GM19397 (cell line): ENCODE measurements around the gene CCDC182.

Experiments
- ATAC-seq: cut with Tn5 transposase; IDR thresholded peaks from one replicate; pipeline ENCODE4 v1.9.1; 2021; ENCODE audit warnings: mild to moderate bottlenecking, moderate library complexity; ENCODE audit not compliant: unreplicated experiment

The CCDC182 gene

DNA sequence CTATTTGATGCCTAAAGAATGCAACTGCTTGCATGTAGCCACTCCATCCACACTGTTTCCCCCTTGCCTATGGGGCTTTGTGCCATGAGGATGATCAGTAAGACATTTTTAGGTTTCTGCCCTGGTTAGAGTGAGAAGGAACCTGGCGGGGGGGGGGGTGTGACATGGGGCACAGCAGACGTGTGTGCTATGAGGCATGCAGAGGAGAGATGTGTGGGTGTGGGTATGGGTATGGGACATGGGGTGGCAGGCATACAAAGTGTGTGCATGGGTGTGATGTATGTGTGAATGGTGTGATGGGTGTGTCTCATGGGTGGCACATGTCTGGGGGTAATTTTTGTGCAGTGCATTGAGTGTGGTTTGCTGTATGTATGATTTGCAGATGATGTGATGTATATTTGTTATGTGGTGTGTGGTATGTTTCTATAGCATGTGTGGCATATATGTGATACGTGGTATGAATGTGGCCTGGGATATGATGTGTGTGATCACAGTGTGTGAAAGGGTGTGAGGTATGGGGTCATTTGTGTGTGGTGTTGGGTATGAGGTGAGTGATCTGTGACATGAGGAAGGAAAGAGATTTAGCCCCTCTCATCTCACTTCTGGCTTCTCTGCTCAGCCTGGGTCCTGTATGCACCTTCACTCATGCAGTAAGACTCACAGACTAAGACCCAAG is 14.9 kb downstream of the CCDC182 start:
- ATAC-seq = no peak

DNA sequence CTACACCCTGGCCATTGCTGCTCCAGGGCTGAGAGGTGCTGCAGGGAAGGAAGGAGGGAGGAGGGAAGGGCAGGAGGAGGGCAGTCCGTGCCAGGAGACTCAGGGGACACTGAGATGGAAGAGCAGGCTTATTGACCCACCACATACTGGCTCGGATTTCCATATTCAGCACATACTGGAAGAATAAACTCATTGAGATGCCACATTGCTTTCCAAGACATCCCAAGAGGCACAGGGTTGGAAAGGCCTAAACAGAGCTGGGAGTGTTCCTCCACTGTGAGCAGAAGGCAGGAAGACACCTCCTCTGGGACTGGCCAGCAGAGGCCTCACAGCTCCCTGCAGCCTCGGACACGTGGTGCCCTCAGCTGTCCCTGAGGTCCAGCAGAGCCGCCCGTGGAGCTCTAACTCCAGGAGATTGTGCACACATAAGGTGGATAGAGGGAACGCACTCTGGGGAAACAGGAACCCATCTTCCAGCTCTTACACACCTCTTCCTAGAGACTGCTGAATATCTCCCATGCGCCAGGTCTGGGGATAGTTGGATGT is 17.4 kb downstream of the CCDC182 start:
- no peak for ATAC-seq

DNA sequence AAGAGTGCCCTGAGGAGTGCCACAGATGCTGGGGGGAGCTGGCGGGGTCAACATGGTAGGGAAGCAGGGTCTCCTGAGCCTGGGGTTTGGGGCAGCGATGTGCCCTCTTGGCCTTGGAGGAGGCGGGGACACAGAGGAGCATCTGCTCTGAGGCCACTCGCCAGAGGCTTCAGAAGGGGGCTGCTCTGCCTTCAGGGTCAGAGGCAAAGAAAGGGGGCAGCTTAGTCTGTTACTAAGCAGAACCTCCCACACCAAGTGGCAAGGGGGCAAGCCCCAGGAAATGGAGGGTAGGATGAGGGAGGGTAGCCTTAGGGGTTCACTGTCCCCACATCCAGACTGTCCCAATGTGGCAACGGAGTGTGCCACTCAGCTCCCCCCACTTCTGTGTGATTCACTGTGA is 18.3 kb downstream of the CCDC182 start:
- ATAC-seq = no peak

DNA sequence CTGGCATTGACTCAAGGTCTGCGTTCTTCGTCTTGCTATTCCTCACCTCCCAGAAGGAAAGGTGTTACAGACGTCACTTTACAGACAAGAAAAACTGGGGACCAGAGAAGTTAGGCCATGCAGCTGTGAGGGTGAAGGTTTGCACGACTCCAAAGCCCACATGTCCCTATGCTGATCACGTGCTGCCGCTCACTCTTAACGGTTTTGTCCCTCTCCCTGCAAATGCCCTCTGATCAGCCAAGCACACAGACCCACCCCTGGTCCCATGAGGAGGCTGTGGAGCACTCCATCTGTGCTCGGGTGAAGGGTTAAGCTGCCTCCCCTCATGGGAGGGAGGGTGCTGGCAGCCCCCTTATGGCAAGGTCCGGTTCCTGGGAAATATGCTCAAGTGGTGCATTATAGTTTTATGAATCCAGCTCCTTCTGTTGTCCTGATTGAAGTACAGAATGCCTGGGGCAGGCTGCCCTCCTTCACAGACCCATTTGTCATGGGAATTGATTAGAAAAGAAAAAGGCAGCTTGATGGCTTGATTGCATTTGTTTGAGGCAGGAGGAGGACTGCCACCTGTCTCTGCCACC is 18.8 kb downstream of the CCDC182 start:
- no peak for ATAC-seq

DNA sequence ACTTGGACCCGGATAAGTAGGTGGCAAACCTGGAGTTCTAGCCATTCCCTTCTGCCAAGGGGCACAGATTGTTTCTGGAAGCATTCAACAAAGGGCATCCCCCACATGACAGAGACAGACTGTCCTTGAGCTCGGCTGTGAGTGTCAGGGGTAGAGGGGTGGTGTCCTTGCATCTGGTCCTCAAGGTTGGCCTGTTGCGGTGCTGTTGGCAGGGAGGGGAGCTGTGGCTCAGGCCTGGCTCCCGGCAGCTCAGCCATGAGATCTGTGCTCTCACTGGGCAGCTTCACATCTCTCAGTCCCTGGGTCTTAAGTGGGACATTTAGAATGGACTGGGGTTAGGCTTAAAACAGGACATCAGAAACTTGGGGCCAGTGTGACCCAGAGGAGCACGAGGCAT is 20.4 kb downstream of the CCDC182 start:
- ATAC-seq = no peak

DNA sequence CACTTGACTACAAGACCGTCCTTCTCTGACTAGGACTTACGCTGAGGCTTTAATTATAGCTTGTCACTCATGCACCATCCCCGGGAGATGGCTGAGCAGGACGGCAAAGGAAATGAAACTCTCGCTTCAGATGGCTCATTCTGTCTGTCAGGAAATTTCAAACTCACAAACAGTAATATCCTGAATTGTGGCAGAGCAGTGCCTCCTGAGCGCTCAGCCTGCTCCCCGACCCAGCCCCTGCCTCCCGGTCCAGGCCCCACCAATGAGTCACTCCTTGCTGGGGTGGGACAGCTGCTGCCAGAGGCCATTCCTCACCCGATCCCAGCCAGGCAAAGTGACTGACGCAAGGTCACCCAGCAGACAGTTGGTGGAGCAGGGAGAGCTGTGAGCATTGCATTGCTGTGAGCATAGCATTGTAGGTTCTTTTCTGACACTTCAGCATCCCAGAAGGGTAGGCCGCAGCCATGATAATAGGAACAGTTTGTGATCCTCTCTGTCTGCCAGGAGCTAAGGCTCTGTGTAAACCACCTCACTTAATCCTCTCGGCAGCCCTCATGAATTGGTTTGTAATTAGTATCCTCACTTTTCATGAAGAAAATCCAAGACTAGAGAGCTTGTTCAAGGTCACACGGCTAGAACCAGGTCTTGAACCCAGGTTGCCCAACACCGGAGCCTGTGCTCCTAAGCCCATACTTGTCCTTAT is 20.9 kb downstream of the CCDC182 start:
- no peak for ATAC-seq

DNA sequence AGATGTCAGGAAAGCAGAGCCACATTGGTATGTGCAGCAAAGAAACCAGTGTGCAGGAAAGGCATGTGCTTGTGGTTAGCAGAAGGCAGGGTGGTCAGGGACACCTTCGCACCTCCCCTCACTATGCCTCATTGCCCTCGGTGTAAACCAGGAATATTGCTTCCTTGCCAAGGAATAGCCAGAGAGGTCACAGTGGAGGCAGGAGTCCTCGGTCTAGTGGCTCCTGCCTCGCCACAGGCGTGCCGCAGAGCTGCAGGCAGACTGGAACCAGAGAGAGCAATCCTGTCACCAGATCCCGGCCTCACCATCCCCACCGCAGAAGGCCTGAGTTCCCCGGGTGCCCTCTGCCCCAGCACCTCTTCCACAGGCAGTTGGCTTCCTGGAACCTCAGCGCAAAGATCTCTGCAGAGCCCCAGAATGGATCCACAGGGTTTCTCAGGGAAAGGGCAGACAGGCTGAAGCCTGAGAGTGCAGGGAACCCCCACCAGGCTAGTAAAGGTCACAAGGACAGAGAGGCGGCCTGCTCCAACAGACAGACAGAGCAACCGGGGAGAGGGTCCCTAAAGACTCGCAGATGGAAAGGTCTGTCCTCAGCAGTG is 21.6 kb downstream of the CCDC182 start:
- no peak for ATAC-seq

DNA sequence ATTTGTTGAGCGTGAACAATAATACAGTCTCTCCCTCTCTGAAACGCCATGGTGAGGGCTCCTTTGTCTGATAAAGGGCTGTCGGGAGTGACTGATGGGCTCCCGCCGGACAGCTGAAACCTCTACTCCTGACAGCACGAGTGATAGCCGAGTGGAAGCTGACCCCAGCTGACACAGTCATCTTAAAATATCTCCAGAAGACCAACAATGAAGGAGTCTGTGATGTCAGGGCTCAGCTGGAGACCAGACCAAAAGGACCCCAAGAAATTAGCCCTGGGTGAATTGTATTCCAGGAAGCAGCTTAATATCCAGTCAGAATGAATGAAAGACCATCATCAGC is 22.4 kb downstream of the CCDC182 start:
- ATAC-seq = no peak

DNA sequence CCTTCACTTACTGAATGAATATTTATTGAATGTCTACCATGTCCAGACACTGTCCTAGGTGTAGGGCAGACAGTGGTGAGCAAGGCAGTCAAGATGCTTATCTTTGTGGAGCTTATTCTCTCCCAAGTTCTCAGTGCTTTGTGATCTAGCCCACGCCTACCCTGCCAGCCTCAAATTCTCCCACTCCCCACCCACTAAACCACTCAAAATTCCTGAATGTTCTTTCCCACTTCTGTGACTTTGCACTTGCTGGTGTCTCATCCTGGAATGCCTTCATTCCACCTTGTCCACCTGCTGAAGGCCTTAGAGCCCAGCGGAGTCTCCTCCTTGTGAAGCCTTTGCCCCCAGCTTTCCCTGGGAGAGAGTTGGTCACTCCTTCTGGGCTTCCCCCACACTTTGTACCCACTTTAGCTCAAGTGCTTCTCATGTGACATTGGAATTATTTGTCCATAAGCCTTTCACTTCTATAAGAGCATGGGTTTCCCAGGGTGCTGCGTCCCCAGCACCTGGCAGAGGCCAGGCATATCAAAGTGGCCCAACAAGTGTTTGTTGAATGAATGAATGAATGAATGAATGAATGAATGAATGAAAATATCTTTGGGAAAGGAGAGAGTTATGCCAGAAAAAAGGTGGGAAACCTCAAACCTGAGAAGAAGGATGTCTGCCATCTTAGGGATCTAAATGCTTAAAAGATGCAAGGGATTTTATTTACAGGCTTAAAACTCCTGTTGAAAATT is 23.0 kb downstream of the CCDC182 start:
- ATAC-seq = no peak

DNA sequence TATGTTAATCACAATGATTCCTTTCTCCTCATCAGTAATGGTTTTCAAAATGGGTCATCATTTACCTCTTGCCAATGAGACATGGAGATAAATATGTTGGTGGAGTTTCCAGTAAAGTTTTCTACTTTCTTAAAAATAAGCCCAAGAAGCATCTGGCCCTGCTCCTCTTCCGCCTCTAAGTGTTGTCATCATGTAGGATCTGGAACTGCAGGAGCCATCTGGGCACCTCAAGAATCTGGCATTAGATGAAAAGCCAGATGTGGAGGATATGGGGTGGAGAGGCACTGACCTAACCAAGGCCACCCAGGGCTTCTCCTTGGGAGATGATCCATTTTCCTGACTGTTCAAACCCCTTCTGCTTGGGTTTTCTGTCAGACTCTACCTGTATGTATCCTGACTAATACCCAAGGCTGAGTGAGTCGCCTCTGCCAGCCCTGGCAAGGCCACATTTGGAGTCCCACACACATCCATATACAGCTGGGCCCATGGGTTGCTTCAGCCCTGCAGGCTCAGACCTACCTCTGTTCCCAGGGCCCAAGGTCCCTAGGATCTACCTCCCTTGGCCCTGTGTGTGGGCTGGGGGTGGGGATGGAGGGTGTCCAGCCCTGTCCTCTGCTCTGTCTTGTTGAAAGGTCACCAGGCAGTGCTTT is 24.6 kb downstream of the CCDC182 start:
- no peak for ATAC-seq

DNA sequence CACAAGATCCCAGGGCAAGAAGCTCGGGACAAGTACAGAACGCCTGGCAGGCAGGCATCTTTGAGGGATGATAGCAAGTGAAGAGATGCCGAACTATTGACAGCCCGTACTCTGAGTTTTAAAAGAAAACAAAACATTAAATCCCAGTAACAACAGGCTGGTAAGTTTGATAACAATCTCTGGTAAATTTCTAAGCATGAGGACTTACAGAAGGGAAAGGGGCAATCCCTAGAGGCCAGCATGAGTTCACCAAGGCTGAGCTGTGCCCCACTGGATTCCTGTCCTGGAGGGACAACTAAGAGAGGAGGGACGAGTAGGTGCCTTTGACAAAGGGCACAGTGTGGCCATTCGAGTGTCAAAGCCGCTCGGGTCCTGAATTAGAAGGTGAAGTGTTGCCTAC is 26.2 kb downstream of the CCDC182 start:
- no peak for ATAC-seq

DNA sequence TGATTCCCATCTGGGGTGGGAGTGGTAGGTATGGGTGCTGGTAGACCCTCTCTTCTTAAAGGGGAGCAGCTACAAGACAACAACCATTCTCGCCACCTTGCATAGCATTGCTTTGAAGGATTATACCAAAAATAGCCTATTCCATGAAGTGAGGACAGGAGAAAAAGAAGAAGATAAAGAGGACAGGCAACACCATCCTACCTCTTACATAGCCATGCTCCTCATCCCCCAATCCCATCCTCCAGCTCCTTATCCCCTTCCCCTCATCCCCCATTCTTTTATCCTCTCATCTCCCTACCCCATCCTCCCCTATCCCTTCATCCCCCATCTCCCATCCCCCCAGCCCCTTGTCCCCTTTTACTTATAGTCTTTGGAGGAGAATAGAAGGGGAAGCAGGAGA is 29.1 kb downstream of the CCDC182 start:
- no peak for ATAC-seq

DNA sequence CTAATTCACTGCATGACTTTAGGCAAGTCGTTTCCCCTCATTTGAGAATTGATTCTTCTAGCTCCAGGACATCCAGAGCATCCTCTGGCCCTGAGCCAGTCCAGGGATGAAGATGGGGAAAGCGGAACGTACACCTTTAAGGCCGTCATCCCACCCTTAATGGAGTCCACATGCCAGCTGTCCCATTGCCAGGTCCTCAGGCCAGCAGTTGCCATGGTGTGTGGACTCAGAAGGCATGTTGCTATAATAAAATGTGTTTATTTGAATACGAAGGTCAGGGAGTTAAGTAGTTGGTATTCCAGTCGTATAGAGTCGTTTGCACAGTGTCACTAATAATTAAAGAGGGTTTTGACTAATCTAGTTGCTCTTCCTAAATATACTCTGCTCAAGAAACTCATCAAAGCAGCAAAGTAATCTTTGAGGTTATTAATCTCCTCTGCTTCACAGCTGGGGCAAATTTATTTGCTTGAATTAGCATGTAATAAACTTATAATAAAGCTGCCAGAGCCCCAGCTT is 30.4 kb downstream of the CCDC182 start:
- no peak for ATAC-seq

DNA sequence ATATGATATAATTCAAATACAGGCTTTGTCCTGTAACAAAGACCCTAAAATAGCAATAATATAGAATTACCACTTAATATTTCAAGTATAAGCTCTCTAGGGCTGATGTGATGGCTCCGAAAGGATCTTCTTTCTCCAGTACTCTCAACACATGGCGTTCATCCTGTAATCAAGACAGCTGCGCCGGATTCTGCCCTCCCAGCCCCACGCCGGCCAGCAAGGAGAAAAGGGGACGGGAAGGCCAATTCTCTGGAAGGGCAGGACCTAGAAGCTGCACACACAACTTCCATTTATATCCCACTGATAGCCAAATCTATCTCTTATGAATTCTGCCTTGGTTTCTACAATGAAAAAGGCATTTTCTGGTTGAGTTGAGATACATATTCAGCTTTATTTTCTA is 32.0 kb downstream of the CCDC182 start:
- ATAC-seq = no peak

DNA sequence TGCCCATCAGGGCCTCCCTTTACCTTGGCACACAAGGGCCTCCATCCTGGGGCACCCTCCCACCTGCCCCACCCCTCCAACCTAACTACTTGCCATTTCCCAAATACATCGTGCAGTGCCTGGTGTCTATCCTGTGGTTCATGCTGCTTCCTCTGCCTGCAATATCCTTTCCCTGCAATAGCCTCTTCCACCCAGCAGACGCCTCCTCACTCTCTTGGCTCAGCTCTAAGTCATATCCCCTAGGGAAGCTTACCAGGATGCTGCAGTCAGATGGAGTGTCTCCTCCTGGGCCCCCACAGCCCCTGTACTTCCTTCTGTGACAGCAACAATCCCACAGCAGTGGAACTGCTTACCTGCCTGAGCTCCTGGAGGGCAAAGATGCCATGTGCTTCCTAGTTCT is 36.7 kb downstream of the CCDC182 start:
- no peak for ATAC-seq

DNA sequence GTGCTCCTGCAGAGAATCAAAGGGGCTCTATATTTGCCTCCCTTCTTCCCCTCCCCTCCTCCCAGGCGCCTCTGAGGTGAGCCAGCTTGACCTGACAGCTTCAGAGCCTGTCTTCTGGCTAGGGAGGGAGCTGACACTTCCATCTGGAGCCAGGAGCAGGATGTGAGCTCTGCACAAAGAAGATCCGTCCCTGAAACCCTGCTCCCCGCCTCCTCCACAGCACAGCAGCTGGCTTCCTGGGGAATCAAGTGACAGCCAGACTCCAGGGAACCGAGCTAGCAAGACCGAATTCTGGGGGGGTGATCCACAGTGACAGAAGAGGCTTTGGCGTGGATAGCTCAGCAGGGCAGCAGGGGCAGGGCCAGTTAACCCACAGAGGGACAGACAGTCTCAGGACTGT is 37.2 kb downstream of the CCDC182 start:
- no peak for ATAC-seq

DNA sequence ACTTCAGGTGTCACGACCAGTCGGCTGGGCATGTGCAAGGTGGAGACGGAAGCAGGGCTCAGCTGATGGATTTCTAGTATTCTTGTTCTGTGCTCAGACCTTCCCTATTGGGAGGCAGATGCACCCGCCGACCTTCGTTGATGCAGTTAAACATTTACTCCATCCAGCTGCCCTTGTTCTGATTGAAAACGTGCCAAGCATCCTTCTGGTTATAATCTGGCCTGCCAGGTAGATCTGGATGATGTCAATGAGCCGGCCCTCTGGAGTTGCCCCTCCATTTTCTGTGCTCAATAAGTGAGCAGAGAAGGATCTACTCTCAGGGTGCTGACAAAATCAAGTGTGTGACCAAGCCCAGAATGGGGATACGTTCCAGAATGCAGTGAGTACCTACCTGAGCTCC is 38.3 kb downstream of the CCDC182 start:
- no peak for ATAC-seq

DNA sequence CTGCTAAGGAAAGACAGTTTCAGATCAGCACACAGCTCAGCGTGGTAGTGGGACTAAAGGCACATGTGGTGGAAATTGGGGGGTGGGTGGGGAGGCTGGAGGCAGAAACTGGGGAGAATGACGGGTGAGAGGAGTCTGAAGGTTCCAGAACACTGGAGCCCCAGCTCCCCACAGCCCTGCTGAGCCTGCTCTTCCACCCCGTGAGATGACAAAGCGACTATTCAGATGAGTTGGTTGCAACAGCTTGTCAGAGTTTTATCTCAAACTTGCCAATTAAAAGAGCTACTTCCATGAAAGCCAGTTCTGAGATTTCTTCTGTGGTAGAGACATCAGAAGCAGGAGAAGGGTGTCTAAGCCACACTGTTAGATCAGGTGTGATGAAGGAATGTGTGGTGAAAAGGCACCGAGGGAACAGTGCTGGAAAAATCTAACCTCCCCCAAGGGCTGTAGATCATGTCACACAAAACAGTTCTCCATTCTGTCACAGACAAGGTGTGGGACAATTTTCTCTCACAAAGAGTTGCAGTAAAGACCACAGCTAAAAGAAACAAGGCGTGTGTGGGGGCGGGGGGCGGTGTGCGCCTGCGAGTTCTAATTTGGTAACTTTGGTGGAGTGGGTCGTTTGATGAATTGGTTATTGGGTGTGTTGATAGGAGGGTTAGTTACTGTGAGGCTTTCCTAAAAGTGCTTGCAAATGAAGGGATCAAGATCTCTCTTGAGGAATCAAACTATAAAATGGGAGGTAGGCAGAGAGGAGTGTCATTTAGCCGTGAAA is 39.0 kb downstream of the CCDC182 start:
- no peak for ATAC-seq

DNA sequence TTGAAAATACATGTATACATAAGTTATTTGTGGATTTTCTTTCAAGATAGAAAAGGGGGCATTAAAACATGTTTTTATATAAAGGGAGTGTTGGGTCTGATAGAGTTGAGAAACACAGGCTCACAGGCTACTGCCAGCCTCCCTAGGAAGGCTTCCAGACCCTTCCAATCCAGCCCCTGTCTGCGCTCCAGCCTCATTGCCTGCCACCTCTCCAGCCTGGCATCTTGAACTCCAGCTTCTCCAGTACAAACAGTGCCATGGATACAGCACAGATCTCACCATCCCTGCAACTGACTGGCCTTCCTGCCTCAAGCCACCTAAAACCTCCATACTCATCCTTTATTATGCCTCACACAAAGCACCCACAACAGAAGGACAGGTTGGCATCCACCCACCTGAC is 40.7 kb downstream of the CCDC182 start:
- ATAC-seq = no peak

DNA sequence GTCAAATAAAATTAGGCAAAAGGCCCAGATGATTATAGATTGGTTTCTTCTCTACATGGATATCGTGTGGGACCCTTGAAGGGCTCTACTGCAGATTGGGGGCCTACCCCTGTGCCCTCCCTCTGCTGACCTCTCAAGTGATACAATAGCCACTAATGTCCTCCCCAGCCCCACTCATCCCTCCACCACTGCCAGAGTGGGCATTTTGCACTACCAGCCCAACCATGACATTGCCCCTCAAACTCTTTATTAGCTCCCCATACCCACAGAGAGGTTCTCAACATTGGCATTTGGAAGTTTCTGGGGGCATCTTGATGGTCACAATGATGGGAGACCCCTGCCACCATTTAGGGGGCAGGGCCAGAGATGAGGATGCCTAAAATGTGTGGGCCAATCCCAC is 41.8 kb downstream of the CCDC182 start:
- no peak for ATAC-seq
